Measurements from ENCODE around the gene OTOF.

OTOF gene

GRCh38 chr2:26449278-26450030 is 28.5 kb downstream of the OTOF start:
- no peak for DNase-seq (ENCODE audit: low read depth)

- no peak for DNase-seq (ENCODE audit: low read depth)
Observed at GRCh38 chr2:26448651-26449050, 29.3 kb downstream of the OTOF start.

GRCh38 chr2:26444236-26444635 is 33.7 kb downstream of the OTOF start:
- no peak for DNase-seq (ENCODE audit: low read depth)

- DNase-seq (ENCODE audit: low read depth): no peak
Observed at GRCh38 chr2:26442707-26443106, 35.2 kb downstream of the OTOF start.

GRCh38 chr2:26442301-26442700 is 35.6 kb downstream of the OTOF start:
- no peak for DNase-seq (ENCODE audit: low read depth)

- no peak for DNase-seq (ENCODE audit: low read depth)
Observed at GRCh38 chr2:26438926-26439325, 39.0 kb downstream of the OTOF start.

GRCh38 chr2:26438526-26438925 is 39.4 kb downstream of the OTOF start:
- DNase-seq (ENCODE audit: low read depth): no peak

GRCh38 chr2:26435106-26435505 is 42.8 kb downstream of the OTOF start:
- no peak for DNase-seq (ENCODE audit: low read depth)

GRCh38 chr2:26432859-26433258 is 45.1 kb downstream of the OTOF start:
- no peak for DNase-seq (ENCODE audit: low read depth)

GRCh38 chr2:26432363-26432762 is 45.6 kb downstream of the OTOF start:
- no peak for DNase-seq (ENCODE audit: low read depth)

- no peak for DNase-seq (ENCODE audit: low read depth)
Observed at GRCh38 chr2:26430826-26431225, 47.1 kb downstream of the OTOF start.

- no peak for DNase-seq (ENCODE audit: low read depth)
Observed at GRCh38 chr2:26429779-26430578, 47.9 kb downstream of the OTOF start.

GRCh38 chr2:26428846-26429245 is 49.1 kb downstream of the OTOF start:
- no peak for DNase-seq (ENCODE audit: low read depth)

- no peak for DNase-seq (ENCODE audit: low read depth)
Observed at GRCh38 chr2:26424221-26424620, 53.7 kb downstream of the OTOF start.

- no peak for DNase-seq (ENCODE audit: low read depth)
Observed at GRCh38 chr2:26423750-26424149, 54.2 kb downstream of the OTOF start.

- DNase-seq (ENCODE audit: low read depth): no peak
Observed at GRCh38 chr2:26422947-26423629, 54.8 kb downstream of the OTOF start.

GRCh38 chr2:26421961-26422360 is 56.0 kb downstream of the OTOF start:
- DNase-seq (ENCODE audit: low read depth): no peak

- no peak for DNase-seq (ENCODE audit: low read depth)
Observed at GRCh38 chr2:26414311-26414710, 63.6 kb downstream of the OTOF start.

- DNase-seq (ENCODE audit: low read depth): no peak
Observed at GRCh38 chr2:26412091-26412673, 65.7 kb downstream of the OTOF start.

- no peak for DNase-seq (ENCODE audit: low read depth)
Observed at GRCh38 chr2:26411419-26411818, 66.5 kb downstream of the OTOF start.

- no peak for DNase-seq (ENCODE audit: low read depth)
Observed at GRCh38 chr2:26410764-26411243, 67.1 kb downstream of the OTOF start.

- DNase-seq (ENCODE audit: low read depth): no peak
Observed at GRCh38 chr2:26409785-26410184, 68.1 kb downstream of the OTOF start.
